Measurements from ENCODE around the gene UFD1.

The UFD1 gene

DNA sequence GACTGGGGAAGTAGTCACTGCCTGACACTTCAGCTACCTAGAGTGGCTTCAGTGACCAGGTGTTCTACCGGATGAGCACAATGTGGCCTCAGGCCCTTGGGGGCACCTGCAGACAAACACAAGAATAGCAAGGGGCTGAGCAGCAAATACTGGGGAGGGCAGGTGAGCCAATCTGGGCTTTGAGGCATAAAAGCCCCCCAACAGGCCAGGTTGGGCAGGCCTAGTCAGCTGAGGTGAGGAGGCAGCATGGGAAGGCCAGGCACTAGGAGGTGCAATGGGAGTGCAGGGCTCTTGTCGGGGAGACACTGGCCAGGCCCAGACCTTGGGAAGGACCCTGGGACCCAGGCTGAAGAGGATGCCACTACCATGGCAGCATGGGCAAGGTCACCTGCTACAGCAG is 9.0 kb downstream of the UFD1 start:
- DNase-seq (ENCODE audit: low spot score), result no peak

DNA sequence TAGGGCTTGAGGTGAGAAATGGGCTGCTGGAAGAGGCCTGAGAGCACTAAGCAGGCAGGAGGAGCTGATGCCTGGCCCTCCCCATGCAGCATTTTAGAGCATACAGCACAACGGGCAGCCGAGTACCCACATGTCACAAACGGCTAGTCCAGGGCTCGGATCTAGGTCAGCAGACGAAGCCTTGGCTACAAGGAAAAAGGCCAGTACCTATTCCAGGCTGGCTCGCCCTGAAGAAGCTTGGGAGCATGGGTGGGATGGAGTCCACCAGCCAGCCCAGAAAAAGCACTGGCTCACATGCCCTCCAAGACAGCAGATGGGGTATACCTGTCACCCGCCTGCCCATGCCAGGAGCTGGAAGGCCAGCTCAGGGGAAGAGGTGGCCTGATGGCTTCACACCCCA is 9.6 kb downstream of the UFD1 start:
- no peak for DNase-seq (ENCODE audit: low spot score)

GRCh38 chr22:19467912-19468311 is 11.1 kb downstream of the UFD1 start:
- no peak for DNase-seq (ENCODE audit: low spot score)

GRCh38 chr22:19466848-19467752 is 11.9 kb downstream of the UFD1 start:
- DNase-seq (ENCODE audit: low spot score), result no peak

GRCh38 chr22:19466126-19466716 is 12.8 kb downstream of the UFD1 start:
- DNase-seq (ENCODE audit: low spot score), result no peak

- no peak for DNase-seq (ENCODE audit: low spot score)
Observed at GRCh38 chr22:19464975-19465374, 14.0 kb downstream of the UFD1 start.

- no peak for DNase-seq (ENCODE audit: low spot score)
Observed at GRCh38 chr22:19464546-19464945, 14.4 kb downstream of the UFD1 start.

GRCh38 chr22:19463491-19464469 is 15.2 kb downstream of the UFD1 start:
- DNase-seq (ENCODE audit: low spot score), result no peak

DNA sequence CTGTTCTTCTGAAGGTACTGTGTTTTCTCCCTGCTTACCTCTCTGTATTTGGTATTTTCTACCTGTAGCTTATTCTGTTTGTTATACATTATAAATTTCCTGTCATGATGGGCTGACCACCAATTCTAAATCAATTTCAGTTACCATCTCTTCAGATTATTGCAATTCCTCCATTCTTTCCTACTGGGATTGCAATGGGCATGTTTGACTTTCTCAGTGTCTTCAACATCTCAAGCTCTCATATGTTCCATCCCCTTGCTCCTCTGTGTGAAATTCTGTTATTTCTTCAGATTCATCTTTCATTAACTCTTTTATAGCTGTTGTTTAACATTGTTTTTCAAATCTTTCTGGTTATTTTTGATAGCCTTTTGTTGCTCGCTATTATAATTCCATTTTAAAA is 16.0 kb downstream of the UFD1 start:
- no peak for DNase-seq (ENCODE audit: low spot score)

- DNase-seq (ENCODE audit: low spot score), result no peak
Observed at GRCh38 chr22:19461506-19461905, 17.5 kb downstream of the UFD1 start.

GRCh38 chr22:19460036-19460435 is 19.0 kb downstream of the UFD1 start:
- no peak for DNase-seq (ENCODE audit: low spot score)

- DNase-seq (ENCODE audit: low spot score), result no peak
Observed at GRCh38 chr22:19457828-19458428, 21.1 kb downstream of the UFD1 start.

DNA sequence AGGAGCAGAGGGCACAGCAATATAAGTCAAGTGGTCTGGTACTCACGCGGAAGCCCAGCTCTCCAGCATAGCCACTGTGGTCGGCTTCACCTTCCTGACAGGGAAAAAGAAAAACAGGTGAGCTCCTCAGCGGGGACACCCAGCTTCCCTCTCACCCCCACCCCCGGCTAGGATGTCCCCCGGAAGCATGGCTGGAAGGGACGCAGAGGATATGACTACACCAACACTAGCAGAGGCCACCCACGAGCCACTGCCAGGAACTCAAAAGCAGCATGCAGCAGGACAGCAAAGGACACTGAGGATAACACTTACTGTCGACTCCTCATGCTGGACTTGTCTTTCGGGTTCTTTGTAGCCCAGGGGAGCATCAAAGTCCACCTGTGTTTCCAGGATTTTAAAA is 22.5 kb downstream of the UFD1 start:
- no peak for DNase-seq (ENCODE audit: low spot score)

DNA sequence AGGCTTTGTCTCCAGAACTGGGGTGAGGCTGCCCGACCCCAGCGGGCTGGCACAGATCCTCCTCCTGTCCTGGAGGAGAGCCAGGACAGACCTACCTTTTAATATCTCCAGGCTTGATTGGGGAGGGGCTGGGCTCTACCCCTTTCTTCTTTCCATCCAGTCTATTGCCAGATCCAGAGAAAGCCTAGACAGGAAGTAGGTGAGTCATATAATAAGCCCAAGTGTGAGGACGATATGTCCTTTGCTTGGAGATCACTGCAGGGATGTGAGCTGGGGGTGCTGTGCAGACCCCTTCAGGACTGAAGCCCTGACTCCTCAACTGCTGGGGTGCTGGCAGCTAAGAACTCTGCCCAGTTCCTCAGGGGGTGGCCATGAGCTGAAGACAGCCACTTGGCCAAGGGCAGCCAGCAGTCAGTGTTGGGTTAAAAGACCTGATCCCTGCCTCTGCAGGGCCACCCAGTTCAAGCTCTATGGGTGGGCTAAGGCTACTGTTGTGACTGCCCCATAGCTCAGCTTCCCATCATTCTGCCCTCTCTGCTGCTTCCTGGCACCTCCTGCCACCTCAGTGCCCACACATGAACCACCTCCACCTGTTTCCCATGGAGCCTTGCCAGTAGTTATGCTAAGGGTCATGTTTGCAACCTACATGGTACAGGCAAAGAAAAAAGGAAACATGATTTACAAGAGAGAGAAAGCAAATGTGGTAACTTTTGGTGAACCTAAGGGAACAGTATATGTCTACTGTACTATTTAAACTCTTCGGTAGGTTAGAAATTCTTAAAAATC is 23.2 kb downstream of the UFD1 start:
- no peak for DNase-seq (ENCODE audit: low spot score)

GRCh38 chr22:19455033-19455432 is 24.0 kb downstream of the UFD1 start:
- DNase-seq (ENCODE audit: low spot score), result no peak

GRCh38 chr22:19454156-19454555 is 24.8 kb downstream of the UFD1 start:
- no peak for DNase-seq (ENCODE audit: low spot score)

GRCh38 chr22:19453718-19454117 is 25.3 kb downstream of the UFD1 start:
- DNase-seq (ENCODE audit: low spot score), result no peak

DNA sequence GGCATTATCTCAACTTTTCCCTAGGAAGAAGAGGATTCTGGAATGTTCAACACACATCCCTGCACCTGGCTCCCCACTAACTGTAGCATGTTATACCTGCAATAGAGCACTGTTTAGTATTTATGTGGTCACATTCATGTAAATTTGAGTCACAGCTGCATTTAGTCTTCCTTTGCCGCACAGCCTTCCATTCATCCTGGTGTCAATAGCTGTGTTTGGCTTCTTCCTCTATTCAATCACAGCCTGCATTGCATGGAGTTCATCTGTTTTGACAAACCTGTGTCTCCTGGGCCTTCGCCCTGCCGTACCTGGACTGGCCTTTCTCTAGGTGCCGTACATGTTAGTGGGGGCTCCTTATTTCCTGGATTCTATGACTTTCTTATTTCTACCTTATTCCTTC is 27.4 kb downstream of the UFD1 start:
- DNase-seq (ENCODE audit: low spot score), result no peak

DNA sequence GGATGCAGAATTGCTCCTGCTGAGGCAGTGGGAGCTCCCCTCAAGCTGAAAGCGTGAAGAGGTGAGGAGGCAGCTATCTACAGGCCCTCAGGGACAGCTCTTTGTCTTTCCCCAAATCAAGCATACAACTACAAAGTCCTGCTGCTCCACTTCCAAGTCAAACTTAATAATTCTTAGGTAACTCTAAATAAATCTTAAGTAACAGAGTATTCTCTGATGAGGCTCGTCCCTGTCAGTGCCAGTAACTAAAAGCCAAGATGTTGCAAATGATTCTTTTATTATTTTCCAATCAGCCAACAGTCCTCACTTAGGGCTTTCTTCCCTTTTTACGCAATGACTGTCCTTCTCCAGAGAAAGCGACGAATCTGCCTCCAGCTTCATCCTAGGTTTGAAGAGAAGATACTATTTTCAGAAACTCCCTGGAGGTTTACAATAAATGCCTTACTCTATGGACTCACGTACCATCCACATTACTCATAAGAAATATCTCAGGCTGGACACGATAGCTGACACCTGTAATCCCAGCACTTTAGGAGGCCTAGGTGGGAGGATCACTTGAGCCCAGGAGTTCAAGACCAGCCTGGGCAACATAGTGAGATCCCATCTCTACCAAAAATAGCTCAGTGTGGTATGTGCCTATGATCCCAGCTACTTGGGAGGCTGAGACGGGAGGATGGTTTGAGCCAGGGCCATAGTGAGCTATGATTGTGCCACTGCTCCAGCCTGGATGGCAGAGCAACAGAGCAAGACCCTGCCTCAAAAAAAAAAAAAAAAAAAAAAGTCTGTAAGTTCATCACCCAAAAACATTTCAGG is 28.4 kb downstream of the UFD1 start:
- no peak for DNase-seq (ENCODE audit: low spot score)

DNA sequence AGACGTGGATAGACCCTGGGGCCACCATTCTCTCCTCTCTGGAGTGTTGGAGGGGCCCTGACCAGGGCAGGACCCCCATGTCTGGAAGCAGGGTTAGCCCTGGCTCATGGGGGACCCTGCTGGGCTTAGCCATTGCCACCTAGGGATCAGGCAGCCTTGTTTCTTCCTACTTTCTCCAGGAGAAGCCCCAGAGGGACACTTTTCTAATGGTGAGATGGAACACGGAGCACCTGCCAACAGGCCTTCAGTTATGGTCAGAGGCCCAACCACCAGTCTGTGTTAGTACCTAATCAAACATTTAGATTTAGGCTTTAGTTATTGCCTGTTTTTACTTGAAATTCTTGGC is 29.6 kb downstream of the UFD1 start:
- DNase-seq (ENCODE audit: low spot score), result no peak

All from activated CD4-positive, alpha-beta T cell treated with anti-CD3 and anti-CD28 coated beads, Interleukin-2, Interleukin-4, amounts not matched to agents 100 ng/mL and 50 ng/mL, durations not matched to agents 16 hours and 8 hours (primary cell).